T-helper 1 cell treated with Interleukin-12 subunit alpha and Interleukin-12 subunit beta and Interleukin-4 antibody, amounts not matched to agents 30 ng/mL and 1 ng/mL, for 36 hours (primary cell): ENCODE measurements around the gene HEXIM2. TPM values are rescaled to one million over a fixed set of nuclear protein-coding genes. Genes with fewer than 3 reads are reported as not detected.
"Not testable (repeated sequence)": the region's sequence is repeated elsewhere in the genome, so short reads cannot be mapped to it uniquely, and the experiment has no call there.

ENCODE experiments used
- intact Hi-C: fragments of 100-400 bp; cut with micrococcal nuclease; formaldehyde crosslinking; loops from one replicate; pipeline ENCODE4 v1.15.1; 2024
- total RNA-seq: library from RNA; stranded (reverse); gene quantifications from 2 replicates; pipeline ENCODE4 v1.2.3, GENCODE V29; 2022

The HEXIM2 gene, protein sequence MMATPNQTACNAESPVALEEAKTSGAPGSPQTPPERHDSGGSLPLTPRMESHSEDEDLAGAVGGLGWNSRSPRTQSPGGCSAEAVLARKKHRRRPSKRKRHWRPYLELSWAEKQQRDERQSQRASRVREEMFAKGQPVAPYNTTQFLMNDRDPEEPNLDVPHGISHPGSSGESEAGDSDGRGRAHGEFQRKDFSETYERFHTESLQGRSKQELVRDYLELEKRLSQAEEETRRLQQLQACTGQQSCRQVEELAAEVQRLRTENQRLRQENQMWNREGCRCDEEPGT
- 5.1 and 6.8 TPM in 2 replicates for total RNA-seq

- intact Hi-C loops: loop anchor here (1.0 to 2.0 kb wide), 11 partner anchors 11 to 1033 kb away; partner anchors contain the start of genes ACBD4, DCAKD, GPATCH8 and HEXIM1
Measured at GRCh38 chr17:45161288-45162024, at the start of gene HEXIM2. HEXIM2 (plus strand) TSS chr17:45161875; CDS start chr17:45162794, 919 bp downstream.

DNA sequence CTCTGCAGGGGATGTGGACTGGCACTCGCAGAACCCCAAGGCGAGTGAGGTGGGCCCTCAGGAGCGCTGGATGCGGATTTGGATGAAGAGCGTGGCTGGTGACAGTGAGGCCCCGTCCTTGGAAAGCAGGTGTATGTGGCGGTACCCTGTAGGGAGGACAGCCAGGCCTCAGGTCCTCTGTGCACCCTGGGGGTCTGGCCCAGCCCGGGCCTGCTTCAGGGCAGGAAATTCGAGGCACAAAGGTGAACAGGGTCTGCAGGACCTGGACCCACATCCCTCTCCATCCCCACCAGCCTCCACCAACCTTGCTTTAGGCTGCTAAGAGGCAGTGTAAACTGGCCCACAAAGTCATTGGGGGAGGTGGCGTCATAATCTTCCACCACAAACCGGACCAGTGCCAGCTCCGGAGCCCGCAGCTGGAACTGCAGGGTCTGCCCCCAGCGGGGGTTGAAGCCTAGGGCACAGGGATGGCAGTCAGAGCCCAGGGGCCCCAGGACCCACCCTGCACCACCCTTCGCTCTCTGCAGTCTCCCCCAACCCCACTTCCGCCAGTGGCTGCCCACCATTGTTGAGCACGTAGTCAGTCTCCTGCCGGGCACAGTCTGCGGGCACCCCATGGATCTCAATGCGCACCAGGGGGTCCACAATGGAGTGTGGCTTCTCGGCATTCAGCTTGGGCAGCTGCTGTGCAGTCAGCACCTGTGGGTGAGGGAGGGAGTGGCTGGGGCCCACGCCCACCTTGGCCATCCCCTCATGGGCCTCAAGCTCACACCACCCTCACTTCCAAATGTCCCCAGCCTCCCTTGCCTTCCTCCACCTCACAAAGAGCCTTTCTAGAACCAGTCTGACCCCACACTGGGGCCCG lies 48.9 kb upstream of the HEXIM2 start:
- intact Hi-C loops: no loop called here

GRCh38 chr17:45113424-45113754 lies 48.3 kb upstream of the HEXIM2 start:
- intact Hi-C loops: no loop called here

GRCh38 chr17:45114117-45114932 lies 47.4 kb upstream of the HEXIM2 start:
- intact Hi-C loops: no loop called here

DNA sequence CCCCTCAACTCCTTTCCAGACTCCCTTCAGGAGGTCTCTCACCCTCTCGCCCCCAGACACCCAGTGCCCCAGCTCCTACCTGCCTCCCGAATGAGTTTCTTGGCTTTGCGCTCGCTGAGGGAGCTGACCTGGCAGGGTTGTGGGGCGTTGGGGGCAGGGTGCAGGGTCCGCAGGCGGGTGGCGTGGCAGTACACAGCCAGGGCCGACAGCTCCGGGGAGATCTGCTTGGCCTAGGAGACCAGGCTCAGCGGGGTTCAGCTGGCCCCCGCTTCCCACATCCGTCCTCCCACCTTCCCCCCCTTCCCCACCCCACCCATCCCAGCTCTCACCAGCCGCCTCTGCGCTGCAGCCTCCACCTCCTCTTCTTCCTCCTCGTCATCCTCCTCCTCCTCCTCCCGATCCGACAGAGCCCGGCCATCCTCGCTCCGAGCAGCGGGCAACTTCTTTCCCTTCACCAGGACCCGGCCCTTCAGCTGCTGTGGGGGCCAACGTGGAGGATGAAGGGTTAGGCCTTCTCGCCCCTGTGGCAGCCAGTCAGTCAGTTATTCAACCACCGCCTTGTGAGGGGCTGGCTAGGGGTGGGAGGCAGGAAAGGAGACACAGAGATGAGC lies 46.6 kb upstream of the HEXIM2 start:
- intact Hi-C loops: no loop called here

DNA sequence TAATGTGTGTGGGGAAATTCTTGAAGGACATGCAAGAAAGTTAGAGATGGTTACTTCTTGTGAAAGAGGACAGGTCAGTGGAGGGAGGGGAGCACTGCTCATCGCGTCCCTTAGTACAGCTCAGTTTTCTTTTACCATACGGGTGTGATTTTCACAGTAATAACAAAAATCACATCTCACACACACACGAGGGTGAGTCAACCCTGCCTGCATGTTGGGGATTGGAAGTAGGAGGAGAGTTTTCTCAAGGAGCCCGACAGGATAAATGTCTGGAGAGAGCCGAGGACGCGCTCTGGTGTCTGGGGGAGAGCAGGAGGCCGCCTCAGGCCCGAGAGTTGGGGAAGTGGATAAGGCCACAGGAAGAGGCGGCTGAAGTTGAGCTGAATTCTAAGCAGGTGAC lies 45.8 kb upstream of the HEXIM2 start:
- intact Hi-C loops: no loop called here

GRCh38 chr17:45116434-45117016 lies 45.1 kb upstream of the HEXIM2 start:
- intact Hi-C loops: no loop called here

DNA sequence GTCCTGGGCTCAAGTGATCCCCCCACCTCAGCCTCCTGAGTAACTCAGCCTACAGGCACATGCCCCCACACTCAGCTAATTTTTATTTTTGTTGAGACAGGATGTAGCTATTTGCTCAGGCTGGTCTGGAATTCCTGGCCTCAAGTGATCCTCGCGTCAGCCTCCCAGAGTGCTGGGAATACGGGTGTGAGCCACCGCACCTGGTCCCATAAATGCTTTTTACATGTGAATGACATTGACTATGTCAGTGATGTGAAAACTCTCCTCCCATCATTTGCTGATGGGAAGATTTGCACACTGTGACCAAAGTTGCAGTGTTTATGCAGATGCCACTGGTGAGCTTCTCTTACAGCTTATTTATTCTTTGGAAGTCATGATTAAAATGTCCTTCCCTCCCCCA lies 44.3 kb upstream of the HEXIM2 start:
- intact Hi-C loops: no loop called here

- intact Hi-C loops: no loop called here
Measured at GRCh38 chr17:45117848-45118646, 43.6 kb upstream of the HEXIM2 start.

DNA sequence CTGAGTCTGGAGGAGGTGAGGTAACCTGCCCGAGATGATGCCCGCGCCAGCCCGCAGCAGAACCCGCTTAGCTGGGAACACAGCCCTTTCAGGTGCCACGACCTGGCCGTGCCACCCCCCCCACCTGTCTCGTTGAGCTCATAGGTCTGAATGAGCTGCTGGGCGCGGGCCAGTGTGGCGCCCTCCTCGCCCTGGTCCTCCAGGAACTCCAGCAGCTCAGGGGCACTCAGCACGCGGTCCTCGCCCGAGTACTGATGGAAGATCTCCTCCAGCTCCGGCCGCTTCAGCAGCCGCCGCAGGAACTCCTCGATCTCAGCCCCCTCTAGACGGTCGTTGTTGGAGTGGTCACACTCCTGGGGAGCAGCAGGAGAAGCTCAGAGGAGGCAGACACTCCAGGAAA lies 43.0 kb upstream of the HEXIM2 start:
- intact Hi-C loops: no loop called here

DNA sequence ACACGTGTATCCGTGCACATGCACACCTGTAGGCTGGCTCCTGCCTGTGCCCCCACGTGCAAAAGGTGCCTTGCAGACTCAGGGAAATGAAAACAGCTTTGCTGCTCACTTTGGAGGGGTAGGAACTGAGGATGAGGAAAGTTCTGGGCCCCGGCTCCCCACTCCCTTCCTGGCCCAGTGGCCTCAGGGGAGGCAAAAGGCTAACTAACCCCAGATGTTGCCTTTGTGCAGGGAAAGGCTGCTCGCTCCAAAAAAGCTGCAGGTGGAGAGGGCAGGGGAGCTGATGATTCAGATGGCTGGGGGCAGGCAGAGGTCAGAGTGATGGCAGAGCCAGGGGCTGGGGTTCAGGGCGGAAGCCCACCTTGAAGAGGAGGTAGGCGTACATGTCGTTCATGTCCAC lies 41.7 kb upstream of the HEXIM2 start:
- intact Hi-C loops: no loop called here

DNA sequence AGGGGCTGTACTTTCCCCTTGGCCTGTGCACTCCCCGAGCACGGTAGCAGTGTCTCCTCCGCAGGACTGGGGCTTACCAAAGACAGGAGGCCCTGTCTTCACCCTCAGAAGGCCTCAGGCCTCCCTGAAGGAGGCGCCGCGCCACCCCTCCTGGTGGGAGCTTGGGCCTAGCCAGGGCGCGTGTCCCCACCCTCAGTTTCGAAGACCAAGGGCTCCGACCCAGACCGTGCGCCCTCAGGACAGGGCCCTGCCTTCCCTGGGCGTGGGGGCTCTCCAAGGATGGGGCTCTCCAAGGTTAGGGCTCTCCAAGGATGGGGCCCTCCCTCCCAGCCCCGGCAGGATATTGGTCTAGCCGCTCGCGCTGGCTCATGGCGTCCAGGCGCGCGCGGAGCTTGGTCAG lies 41.1 kb upstream of the HEXIM2 start:
- intact Hi-C loops: no loop called here

- intact Hi-C loops: no loop called here
Measured at GRCh38 chr17:45121055-45121454, 40.6 kb upstream of the HEXIM2 start.

- intact Hi-C loops: no loop called here
Measured at GRCh38 chr17:45123076-45123770, 38.5 kb upstream of the HEXIM2 start.

DNA sequence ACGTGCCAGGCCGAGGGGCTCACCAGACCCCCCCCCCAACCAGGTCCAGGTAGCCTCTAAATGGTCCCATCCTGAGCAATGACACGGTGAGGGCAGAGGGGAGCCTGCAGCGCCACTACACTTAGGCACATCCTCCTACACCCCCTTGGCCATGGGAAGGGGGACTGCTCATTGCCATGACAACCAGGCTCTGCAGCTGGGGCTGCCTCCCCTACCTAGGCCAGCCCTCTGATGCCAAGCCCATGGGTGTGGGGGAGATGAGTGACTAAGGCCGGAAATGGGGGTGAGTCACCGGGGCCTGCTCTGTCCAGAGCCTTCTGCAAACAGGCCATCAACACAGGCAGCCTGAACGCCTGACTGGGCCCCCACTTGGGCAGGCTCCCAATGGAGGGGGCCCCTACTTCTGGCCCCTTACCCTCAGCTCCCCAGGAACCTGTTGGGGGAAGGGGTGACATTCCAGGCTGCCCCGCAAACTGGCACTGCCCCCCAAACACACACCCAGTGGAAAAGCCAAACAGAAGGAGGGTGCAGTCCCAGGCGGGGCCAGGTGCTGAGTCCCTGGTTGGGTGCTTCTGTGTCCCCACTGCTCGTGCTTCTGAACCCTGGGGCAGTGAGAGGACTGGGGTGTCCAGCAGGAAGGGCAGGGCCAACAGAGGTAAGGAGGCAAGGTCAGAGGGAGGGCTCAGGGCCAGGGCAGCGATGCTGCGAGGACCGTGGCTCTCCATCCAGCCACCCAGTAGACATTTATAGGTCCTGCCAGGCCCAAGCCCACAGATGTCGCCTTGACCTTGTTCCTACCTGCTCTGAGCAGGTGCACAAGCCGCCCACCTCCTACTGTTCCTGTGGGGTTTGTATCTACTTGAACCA lies 37.5 kb upstream of the HEXIM2 start:
- intact Hi-C loops: no loop called here

DNA sequence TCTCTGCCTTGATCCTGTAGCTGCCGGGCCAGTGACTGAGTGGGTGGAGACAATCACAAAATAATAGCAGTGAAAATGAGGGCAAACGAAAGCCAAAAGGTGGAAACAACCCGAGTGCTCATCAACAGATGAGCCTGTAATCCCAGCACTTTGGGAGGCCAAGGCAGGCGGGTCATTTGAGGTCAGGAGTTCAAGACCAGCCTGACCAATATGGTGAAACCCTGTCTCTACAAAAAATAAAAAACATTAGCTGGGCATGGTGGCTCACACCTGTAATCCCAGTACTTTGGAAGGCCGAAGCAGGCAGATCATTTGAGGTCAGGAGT lies 36.9 kb upstream of the HEXIM2 start:
- intact Hi-C loops: not testable (repeated sequence)

DNA sequence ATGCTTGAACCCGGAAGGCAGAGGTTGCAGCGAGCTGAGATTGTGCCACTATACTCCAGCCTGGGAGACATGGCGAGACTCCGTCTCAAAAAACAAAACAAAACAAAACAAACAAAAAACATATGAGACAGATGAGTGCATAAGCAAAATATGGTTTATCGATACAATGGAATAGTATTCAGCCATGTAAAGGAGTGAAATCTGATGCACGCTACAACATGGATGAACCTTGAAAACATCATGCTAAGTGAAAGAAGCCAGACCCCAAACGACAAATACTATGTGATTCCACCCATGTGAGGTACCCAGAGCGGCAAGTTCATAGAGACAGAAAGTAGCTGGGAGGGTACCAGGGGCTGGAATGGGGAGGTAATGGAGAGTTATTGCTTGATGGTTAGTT lies 36.2 kb upstream of the HEXIM2 start:
- intact Hi-C loops: no loop called here

- intact Hi-C loops: no loop called here
Measured at GRCh38 chr17:45127207-45127547, 34.5 kb upstream of the HEXIM2 start.
